ENCODE results near the gene LARGE2. TPM values are rescaled to one million over a fixed set of nuclear protein-coding genes. Genes with fewer than 3 reads are reported as not detected.

LARGE2 gene
- total RNA-seq, 1 donor from 2014 or later, result 5.0 TPM

- H3K27me3 ChIP-seq (ENCODE audit: low read depth), result no peaks in the 10 kb centered on the region
- TF ChIP-seq CTCF (IDR thresholded peaks at IDR 0.05), result no peak
- no peaks in the 10 kb centered on the region for H3K4me1 ChIP-seq
- no peaks in the 10 kb centered on the region for H3K9me3 ChIP-seq
- peaks cover 67% of the 10 kb centered on the region for H3K36me3 ChIP-seq
- H3K4me3 ChIP-seq, result no peak overlapping the region
- DNase-seq, result no peak
- intact Hi-C loops (cut with DNase I), result no loop called here
- no peak overlapping the region for H3K27ac ChIP-seq
- ATAC-seq, result no peak
Observed at GRCh38 chr11:45880772-45881570, 41.5 kb upstream of the LARGE2 start.

GRCh38 chr11:45881708-45882368 is 40.6 kb upstream of the LARGE2 start:
- DNase-seq (no peak), ATAC-seq (no peak)
- Histone ChIP-seq H3K4me3 (no peak overlapping the region), H3K36me3 (peaks cover 58% of the 10 kb centered on the region), H3K4me1 (no peaks in the 10 kb centered on the region), H3K27me3 (ENCODE audit: low read depth) (no peaks in the 10 kb centered on the region), H3K27ac (no peak overlapping the region), H3K9me3 (no peaks in the 10 kb centered on the region)
- no peak for TF ChIP-seq CTCF (IDR thresholded peaks at IDR 0.05)
- intact Hi-C loops (cut with DNase I), result no loop called here

- no peak for ATAC-seq
- no peak overlapping the region for H3K4me3 ChIP-seq
- H3K27me3 ChIP-seq (ENCODE audit: low read depth), result no peaks in the 10 kb centered on the region
Observed at GRCh38 chr11:45884596-45885185, 37.8 kb upstream of the LARGE2 start.

GRCh38 chr11:45885274-45885920 is 37.1 kb upstream of the LARGE2 start, which contains the start of gene MAPK8IP1:
Gene MAPK8IP1 (plus strand): TSS chr11:45885651. CDS start chr11:45885821, 170 bp downstream.
- peak; percentile 65 for DNase-seq
- intact Hi-C loops (cut with DNase I), result no loop called here
- no peaks in the 10 kb centered on the region for H3K27me3 ChIP-seq (ENCODE audit: low read depth)
- TF ChIP-seq CTCF (IDR thresholded peaks at IDR 0.05), result no peak
- no peak within 1 kb of the TSS for H3K27ac ChIP-seq
- peaks cover 26% of the 10 kb centered on the region for H3K36me3 ChIP-seq
- H3K4me3 ChIP-seq, result peak within 1 kb of the TSS; percentile 50
- peak; percentile 81 to 83 for ATAC-seq
- H3K9me3 ChIP-seq, result no peaks in the 10 kb centered on the region
- H3K4me1 ChIP-seq, result no peaks in the 10 kb centered on the region

More at GRCh38 chr11:45884596-45885185, 37.8 kb upstream of the LARGE2 start:
- DNase-seq, result no peak
- no peaks in the 10 kb centered on the region for H3K4me1 ChIP-seq
- H3K36me3 ChIP-seq, result peaks cover 33% of the 10 kb centered on the region
- no peak for TF ChIP-seq CTCF (IDR thresholded peaks at IDR 0.05)
- H3K27ac ChIP-seq, result no peak overlapping the region
- intact Hi-C loops (cut with DNase I), result no loop called here
- H3K9me3 ChIP-seq, result no peaks in the 10 kb centered on the region
